Adrenal gland (tissue), 12 donors: ENCODE data around the gene VCX3A. TPM values are rescaled to one million over a fixed set of nuclear protein-coding genes. Genes with fewer than 3 reads are reported as not detected.

Experiments
- DNase-seq, 7 donors: peaks; one replicate each; pipeline ENCODE4 v3.0.0-alpha.2; 2019 to 2020
- H3K27ac ChIP-seq, 5 donors: fragments of 200-600 bp; sonication (generic) in 4 of 5; 1 replicate in 3 of 5; 2 replicates in 2 of 5; pipeline versions ENCODE4 v1.5.1 to v1.8.0; 2016 to 2020; ENCODE audit warnings: mild to moderate bottlenecking in 1 of 5
- H3K27me3 ChIP-seq: fragments of 200-600 bp; 2 replicates; pipeline ENCODE4 v1.8.0; 2021
- H3K36me3 ChIP-seq, 2 donors: fragments of 200-600 bp; replicated peaks in 1 of 2; 1 replicate in 1 of 2; 2 replicates in 1 of 2; pipeline versions ENCODE4 v1.5.1 to v1.8.0; 2018 to 2022
- H3K4me1 ChIP-seq, 2 donors: fragments of 200-600 bp; replicated peaks in 1 of 2; 1 replicate in 1 of 2; 2 replicates in 1 of 2; pipeline versions ENCODE4 v1.5.1 to v1.8.0; 2018 to 2021
- H3K4me3 ChIP-seq, 4 donors: fragments of 200-600 bp; sonication (generic) in 3 of 4; one replicate each; pipeline ENCODE4 v1.5.1; 2016 to 2018
- H3K9me3 ChIP-seq, 3 donors: fragments of 200-600 bp; sonication (generic) in 1 of 3; replicated peaks in 1 of 3; 1 replicate in 2 of 3; 2 replicates in 1 of 3; pipeline versions ENCODE4 v1.5.1 to v1.8.0; 2016 to 2021
- POLR2A ChIP-seq, 2 donors: fragments of 450-650 bp; IDR thresholded peaks; one replicate each; pipeline ENCODE4 v1.6.1; 2017; ENCODE audit warnings: antibody characterized with exemption in 2 of 2, mild to moderate bottlenecking in 2 of 2, moderate library complexity in 1 of 2
- WGBS, 4 donors: extraction: QIAGEN DNeasy Blood & Tissue Kit in 2 of 4; methylation state at CpG; one replicate each; pipeline versions ENCODE4 v1.1.5 to v1.1.7; 2013 to 2017; 5-methylcytosine and 5-hydroxymethylcytosine counted together
- intact Hi-C, 2 donors: fragments of 100-400 bp; cut with DNase I; formaldehyde crosslinking; loops; one replicate each; pipeline versions ENCODE4 v1.14.1 to v1.15.0; 2022 to 2023
- polyA plus RNA-seq, 3 donors: library from polyadenylated mRNA; stranded (reverse); fragments of 200-250 nt in 2 of 3; fragments of 350-450 nt in 1 of 3; fragmentation: Illumina TruSeq in 1 of 3; extraction: RNeasy Lipid Tissue Mini Kit (QIAGEN cat#74804) in 1 of 3; gene quantifications; one replicate each; pipeline ENCODE4 v1.2.3, GENCODE V29; 2013 to 2014
- total RNA-seq, 9 donors: library from RNA; depleted of rRNA in 4 of 9; stranded (reverse); fragments of >200 nt in 4 of 9; fragments of 120-200 nt in 1 of 9; fragmentation: NEBNext Ultra II Directional in 1 of 9; extraction: Animal tissue kit (Norgen Biotek cat#: 25700) in 1 of 9; gene quantifications; one replicate each; pipeline versions ENCODE4 v1.1.0 to v1.2.4, GENCODE V29; 2013 to 2023
- TF ChIP-seq, protein P1 (sequence below), 6 experiments: fragments of 450-650 bp in 4 of 6; fragments of 200-600 bp in 2 of 6; sonication (generic) in 1 of 6; IDR thresholded peaks; 1 replicate in 5 of 6; 2 replicates in 1 of 6; pipeline versions ENCODE4 v1.5.1 to v1.8.0; 2016 to 2021; ENCODE audit warnings: antibody characterized with exemption in 6 of 6, mild to moderate bottlenecking in 2 of 6, moderate library complexity in 1 of 6
- donor health status: healthy with polysubstance abuse.
- donor health status: Bipolar disorder and iron deficiency.
- donor health status: DM: yes; HTN: yes; CAD: no.
- donor health status: DM: no; HTN: no; CAD: no.
- donor health status: DM: no; HTN: no; CAD: no.
- donor health status: DM: yes; HTN: yes; CAD: no.

VCX3A gene
- total and polyA plus RNA-seq, 12 donors, result 0.11 to 0.97 (median 0.34) TPM; not detected in 9

DNA sequence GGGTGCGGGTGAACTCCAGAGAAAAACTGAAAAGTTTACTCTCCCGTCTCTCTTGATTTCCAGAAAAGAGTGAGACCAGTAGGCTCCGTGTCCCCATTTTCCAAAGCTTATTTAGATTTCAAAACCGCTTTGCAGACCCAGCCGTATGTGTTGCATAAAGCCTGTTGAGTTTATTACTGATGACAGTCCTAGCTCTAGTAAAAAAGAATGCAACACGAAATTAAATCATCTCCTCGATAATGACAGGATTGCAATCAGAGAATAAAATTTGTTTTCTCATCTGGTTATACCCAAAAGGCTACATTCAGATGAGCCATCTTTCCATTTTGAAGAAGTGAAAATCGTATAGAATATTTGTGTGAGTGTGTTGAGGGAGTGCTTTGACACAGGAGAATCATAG lies 16.1 kb upstream of the VCX3A start:
- Histone ChIP-seq H3K27ac (no peak overlapping the region), H3K4me1 (no peaks in the 10 kb centered on the region), H3K36me3 (no peaks in the 10 kb centered on the region), H3K9me3 (no peaks in the 10 kb centered on the region), H3K27me3 (no peaks in the 10 kb centered on the region), H3K4me3 (no peak overlapping the region)
- no peak for DNase-seq
- WGBS, 4 donors, result 68 to 75% (median 71%) methylated on average over 8 of the region's 8 CpGs
- intact Hi-C loops, result no loop called here
- TF ChIP-seq, protein P1, sequence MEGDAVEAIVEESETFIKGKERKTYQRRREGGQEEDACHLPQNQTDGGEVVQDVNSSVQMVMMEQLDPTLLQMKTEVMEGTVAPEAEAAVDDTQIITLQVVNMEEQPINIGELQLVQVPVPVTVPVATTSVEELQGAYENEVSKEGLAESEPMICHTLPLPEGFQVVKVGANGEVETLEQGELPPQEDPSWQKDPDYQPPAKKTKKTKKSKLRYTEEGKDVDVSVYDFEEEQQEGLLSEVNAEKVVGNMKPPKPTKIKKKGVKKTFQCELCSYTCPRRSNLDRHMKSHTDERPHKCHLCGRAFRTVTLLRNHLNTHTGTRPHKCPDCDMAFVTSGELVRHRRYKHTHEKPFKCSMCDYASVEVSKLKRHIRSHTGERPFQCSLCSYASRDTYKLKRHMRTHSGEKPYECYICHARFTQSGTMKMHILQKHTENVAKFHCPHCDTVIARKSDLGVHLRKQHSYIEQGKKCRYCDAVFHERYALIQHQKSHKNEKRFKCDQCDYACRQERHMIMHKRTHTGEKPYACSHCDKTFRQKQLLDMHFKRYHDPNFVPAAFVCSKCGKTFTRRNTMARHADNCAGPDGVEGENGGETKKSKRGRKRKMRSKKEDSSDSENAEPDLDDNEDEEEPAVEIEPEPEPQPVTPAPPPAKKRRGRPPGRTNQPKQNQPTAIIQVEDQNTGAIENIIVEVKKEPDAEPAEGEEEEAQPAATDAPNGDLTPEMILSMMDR (IDR thresholded peaks at IDR 0.05), result no peak
- TF ChIP-seq POLR2A (IDR thresholded peaks at IDR 0.05), result no peak

DNA sequence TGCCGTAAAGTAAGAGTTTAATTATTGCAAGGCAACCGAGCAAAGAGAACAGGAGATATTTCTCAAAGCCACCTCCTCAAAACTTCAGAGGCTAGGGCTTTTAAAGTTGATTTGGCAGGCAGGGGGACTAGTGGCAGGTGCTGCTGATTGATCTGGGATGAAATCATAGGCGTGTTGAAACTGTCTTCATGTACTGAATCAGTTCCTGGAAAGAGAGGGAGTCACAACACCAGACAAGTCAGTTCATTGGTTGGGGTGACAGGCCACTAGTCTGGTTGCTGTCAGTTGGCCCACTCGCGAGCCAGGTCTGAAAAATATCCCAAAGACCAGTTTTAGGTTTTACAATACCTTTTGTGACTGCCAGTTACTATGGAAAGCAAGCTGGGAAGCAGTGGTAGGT lies 10.8 kb upstream of the VCX3A start:
- Histone ChIP-seq H3K27ac (no peak overlapping the region), H3K4me3 (no peak overlapping the region), H3K4me1 (no peaks in the 10 kb centered on the region), H3K9me3 (no peaks in the 10 kb centered on the region), H3K27me3 (no peaks in the 10 kb centered on the region), H3K36me3 (no peaks in the 10 kb centered on the region)
- intact Hi-C loops, result no loop called here
- TF ChIP-seq, protein P1 (IDR thresholded peaks at IDR 0.05), result no peak
- no peak for TF ChIP-seq POLR2A (IDR thresholded peaks at IDR 0.05)
- 62 to 70% (median 67%) methylated on average over 2 to 5 of the region's 5 CpGs for WGBS, 4 donors
- no peak for DNase-seq

DNA sequence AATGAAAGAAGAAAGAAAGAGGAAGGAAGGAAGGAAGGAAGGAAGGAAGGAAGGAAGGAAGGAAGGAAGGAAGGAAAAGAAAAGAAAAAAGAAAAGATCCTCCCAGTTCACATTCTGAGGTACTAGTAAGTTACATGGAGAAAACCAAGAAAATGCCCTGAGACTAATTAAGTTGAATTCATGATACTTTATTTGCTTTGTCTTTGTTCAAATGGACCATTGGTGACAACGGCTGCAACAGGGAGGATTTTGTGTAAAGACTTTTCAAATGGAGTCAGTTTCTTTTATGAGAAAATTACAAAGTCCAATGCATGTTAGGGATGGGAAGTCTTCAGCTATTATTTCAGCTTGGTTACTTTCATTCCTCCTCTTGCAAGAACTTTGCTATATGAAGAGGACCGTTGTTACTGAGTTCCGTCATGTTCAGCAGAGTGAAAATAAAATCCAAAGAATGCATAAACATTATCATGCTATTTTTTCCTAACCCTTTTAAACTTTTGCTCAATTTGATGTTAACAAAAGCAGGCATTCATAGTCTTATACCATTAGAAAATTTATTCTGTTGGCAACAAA lies 8.3 kb downstream of the VCX3A start:
- H3K9me3 ChIP-seq, result no peaks in the 10 kb centered on the region
- no peak for DNase-seq
- TF ChIP-seq, protein P1 (IDR thresholded peaks at IDR 0.05), result no peak
- no peak for TF ChIP-seq POLR2A (IDR thresholded peaks at IDR 0.05)
- H3K27ac ChIP-seq, result no peak overlapping the region
- H3K4me1 ChIP-seq, result no peaks in the 10 kb centered on the region
- 66 to 77% (median 72%) methylated on average over 3 of the region's 3 CpGs for WGBS, 4 donors
- no peaks in the 10 kb centered on the region for H3K27me3 ChIP-seq
- no peaks in the 10 kb centered on the region for H3K36me3 ChIP-seq
- no peak overlapping the region for H3K4me3 ChIP-seq
- intact Hi-C loops, result no loop called here

DNA sequence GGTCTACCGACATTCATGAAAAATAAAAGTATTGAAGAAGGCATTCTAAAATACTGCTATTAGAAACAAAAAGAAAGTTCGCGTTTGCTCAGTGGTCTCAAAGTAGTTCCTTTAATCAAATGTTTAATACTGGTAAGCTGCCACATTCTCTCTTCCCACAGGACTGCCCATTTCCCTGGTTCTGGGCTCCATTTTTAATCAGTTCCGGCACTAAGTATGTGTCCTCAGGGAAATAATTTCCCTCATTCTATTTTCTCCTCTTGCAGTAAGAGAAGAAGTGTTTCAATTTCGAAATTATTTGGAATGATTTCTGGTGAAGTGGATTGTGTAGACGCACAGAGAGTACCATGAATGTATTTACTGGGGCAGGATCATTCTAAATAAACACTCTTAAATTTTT lies 17.5 kb downstream of the VCX3A start:
- H3K4me1 ChIP-seq, result no peaks in the 10 kb centered on the region
- H3K9me3 ChIP-seq, result no peaks in the 10 kb centered on the region
- H3K4me3 ChIP-seq, result no peak overlapping the region
- no peaks in the 10 kb centered on the region for H3K36me3 ChIP-seq
- no peak overlapping the region for H3K27ac ChIP-seq
- H3K27me3 ChIP-seq, result no peaks in the 10 kb centered on the region
- intact Hi-C loops, result no loop called here
- TF ChIP-seq, protein P1 (IDR thresholded peaks at IDR 0.05), result no peak
- TF ChIP-seq POLR2A (IDR thresholded peaks at IDR 0.05), result no peak
- DNase-seq, result no peak
- 71 to 83% (median 76%) methylated on average over 6 of the region's 6 CpGs for WGBS, 4 donors
